Activated CD8-positive, alpha-beta memory T cell treated with anti-CD3 and anti-CD28 coated beads for 4 hours (primary cell): ENCODE data around the gene PIGS.
"Not testable (repeated sequence)": the region's sequence is repeated elsewhere in the genome, so short reads cannot be mapped to it uniquely, and the experiment has no call there.

Source experiments
- DNase-seq, 2 donors: peaks; one replicate each; pipeline ENCODE4 v3.0.0-alpha.2; 2020; ENCODE audit warnings: low read depth in 2 of 2

Gene PIGS

DNA sequence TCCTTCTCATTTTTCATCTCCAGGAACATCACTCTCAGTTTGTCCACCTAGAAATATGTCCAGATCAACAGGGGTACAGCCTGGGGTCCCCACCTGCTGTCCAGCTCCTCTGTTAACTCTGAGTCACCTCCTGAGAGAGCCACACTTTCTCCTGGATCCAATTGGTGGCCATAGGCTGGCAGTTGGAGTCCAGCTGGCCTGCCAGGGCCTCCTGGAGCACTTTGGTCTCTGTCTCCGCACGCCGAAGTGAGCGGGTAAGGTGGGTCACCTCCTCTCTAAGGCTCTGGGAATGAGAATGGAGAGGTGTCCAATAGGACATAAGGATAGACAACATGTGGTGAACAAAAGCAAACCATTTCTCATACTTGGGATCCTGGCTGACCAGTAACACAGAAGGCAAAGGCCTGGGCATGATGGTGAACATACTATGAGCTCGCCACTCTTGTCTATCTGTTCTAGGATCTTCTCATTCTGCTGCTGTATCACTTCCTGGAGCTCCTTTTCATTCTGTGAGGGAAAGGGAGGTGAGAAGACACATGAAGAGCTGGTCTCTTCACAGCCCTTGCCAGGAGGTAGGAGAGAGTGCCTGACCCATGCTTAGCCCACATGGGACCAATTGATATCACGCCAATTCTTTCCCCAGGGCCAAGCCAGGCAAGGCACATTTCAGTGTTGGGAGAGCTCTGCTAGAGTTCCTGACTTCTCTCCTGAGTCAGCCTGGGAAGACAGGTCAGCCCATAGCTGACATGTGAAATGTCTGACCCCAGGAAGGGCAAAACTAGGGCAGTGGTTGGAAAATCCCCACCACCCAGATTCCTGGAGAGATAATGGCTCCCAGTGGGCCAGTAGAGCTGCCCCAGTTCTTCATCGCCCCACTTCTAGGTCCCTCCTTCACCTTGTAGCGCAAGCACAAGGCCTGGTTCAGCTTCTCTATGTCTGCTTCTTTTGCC, 7.2 kb upstream of the PIGS start:
- DNase-seq = no peak

DNA sequence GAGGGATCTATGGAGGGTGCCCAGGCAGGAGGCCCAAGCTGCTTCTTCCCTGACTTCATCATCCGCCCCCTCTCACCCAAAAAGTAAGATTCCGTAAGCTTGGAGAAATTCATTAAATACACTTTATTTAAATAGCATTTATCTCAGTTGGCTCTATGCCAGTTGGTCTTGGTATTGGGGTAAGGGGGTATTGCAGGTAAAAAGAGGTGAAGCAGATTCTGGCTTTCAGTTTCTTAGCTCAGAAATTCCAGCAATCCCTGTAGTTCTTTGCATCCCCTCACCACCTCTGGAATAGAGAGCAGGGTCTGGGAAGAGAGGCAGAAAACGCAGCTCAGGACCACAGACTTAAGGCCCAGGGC, 6.1 kb upstream of the PIGS start:
- no peak for DNase-seq

DNA sequence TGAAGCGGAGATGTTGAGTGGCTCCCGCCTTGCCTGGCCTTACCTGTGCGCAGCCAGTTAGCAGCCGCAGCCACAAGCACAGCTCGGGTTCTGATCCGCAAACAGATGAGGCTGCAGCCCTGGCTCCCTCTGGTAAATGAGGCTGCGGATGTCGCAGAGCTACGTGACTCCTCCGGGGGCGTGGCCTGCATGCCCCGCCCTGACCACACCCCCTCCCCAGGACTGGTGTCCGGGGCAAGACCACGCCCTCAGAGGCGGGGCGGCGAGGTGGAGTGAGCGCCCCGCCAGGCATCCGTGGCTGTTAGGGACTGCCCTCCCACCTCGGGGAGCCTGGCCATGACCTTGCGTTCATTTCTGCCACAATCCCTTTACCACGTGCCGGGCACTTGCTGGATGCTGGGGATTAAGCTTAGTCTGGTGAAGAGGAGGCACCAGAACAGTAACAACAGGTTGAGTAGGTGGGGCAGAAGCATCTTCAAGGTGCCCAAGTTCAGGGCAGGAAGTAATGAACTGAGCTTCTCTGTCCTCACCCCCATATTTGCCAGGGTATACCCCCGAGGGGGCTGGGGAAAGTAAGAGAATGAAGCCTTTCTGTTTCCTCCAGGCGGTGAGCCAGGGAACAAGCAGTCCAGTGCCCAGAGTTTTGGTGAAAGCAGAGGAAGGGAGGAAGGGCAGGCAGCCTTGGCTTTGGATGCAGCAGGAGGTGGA, 5.6 kb upstream of the PIGS start, which contains the start of gene ALDOC:
Gene ALDOC, minus strand, starts transcription at position 138 of the 708 bp plus-strand sequence. CDS start 1,363 bp downstream, outside the sequence.
- peak; percentile 93 to 96 for DNase-seq

DNA sequence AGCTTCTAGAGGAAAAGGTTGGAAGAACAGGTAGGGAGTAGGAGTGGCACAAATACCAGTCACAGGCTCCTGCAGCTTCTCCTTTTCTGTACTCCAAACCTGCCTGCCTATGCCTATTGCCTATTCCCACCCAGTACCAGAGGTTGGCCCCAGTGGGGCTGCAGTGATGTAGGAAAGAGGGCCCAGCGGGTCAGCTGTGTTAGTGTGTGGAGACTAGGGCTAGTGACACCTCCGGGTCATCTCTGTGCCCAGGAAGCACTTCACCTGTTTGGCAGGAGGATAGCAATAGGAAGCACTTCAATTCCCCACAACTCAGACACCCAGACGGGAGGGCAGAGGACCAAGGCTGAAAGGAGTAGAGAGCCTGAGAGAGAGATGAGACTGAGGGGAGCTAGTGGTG, 4.7 kb upstream of the PIGS start:
- not testable (repeated sequence) for DNase-seq

DNA sequence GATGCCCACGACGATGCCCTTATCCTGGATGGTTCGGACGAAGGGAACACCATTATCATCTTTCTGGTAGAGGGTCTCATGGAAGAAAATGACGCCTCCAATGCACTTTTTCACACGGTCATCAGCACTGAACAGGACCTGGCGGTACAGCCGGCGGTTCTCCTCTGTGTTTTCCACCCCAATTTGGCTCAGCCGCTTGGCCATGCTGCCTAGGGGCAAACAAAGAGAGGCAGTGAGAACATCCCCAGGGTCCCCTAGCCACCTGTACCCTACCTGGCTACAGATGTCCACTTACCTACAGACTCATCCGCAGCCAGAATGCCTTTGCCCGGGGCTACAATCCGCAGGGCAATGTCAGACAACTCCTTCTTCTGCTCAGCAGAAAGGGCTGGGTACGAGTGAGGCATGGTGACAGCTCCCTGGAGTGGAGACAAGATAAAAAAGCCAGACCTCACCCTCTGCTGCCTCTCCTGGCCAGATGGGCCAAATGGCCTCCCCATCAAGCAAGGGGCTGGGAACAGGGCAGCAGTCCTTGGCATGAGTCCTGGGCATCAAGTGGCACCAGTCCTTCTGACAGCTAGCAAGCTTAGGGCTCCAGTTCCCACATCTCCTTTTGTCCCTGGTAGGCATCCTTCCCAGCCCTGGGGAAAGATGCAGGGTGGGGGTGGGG, 3.9 kb upstream of the PIGS start:
- no peak for DNase-seq

DNA sequence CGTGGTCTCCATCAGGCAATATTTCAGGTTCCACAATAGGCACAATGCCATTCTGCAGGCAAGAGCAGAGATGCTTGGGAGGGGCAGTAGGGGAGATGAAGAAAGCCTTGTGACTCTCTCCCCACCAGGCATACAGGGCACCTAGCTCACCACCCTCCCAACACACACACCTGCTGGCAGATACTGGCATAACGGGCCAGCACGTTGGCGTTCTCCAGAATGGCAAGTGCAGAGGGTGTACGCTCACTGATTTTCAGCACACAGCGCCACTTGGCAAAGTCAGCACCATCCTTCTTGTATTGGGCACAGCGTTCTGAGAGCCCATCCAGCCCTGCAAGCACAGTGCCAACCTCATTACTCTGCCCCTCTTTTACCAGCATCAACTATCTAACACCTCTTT, 3.2 kb upstream of the PIGS start:
- DNase-seq = no peak

DNA sequence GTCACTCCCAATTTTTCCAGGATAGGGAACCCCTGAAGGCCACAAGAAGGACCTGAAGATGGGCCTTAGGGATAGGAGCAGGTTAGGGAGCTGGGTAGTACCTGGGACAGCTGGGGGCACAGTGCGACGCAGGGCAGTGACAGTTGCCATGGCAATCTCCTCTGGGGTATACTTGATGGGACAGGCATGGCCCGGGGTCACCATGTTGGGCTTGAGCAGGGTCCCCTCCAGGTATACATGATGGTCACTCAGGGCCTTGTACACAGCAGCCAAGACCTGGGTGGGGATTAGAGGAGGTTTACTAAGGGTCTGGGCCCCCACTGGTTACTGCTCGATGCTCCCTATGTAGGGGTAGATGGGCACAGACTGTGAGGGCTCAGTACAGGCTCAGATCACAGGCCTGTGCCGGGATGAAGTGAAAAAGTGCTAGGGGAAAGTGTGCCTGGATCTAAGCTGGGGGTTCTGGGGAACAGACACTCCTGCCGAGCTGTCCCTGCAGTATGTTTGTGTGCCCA, 2.7 kb upstream of the PIGS start:
- no peak for DNase-seq

DNA sequence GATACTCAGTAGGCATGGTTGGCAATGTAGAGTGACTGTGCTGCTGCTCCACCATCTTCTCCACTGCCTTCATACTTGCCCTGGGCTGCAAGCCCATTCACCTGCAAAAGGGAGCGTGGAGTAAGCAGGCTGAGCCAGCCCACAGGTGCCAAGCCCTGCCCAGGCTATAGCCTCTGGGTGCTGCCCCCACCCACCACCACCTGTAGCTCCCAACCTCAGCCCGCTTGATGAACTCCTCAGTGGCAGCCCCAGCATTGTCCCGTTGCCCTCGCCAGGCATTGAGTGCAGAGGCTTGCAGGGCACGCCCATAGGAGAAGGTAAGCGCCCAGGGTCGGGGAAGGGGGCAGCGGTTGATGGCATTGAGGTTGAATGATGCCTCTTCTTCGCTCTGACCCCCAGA, 2.2 kb upstream of the PIGS start:
- no peak for DNase-seq

DNA sequence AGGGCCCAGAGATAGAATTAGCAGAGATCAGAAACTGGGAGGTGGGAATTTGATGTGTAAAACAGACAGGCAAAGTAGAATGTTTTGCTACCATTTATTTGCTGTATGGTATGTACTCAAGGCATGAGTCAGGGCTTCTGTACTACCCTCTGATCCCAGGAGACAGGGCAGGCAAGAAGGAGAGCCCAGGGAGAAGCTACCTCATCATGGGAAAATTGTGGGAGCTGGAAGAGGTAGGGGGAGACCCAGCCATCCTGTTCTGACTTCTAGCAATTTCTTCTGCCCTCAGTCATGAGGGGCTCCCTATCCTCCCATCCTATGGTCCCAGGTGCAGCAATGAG, 1.7 kb upstream of the PIGS start:
- no peak for DNase-seq

DNA sequence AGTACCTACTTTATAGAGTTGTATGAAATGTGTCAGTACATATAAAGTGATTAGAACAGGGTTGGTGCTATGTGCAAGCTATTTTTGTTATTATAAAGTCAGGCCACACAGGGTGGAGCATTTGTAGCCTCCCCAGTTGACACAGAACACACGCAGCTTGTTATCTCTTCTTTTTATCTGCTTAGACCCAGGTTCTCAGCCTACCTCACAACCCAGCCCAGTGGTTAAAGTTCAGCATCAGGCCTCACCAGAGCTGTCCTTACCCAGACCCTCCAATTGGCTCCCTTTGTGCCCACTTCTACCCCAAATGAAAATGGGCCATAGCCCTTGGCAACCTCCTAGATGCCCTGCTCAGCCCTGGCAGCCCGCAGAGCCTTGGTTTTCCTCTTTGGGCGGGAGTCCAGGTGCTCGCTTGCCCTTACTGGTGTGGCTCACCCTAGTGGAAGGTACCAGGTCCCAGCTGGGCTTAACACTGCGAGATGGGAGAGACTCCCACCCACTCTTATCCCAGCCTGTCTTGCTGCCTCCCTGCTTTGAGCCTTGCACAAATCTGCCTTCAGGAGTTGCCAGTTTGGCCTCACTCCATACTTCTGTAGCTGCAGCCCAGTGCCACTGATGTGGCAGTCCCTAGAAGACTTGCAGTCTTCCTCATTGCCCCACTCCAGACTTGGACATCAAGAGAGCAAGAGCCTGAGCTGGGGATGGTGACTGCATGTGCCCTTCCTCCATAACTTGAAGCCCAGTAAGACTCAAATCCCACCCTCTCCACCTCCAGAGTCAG, 1.1 kb upstream of the PIGS start:
- DNase-seq = no peak

DNA sequence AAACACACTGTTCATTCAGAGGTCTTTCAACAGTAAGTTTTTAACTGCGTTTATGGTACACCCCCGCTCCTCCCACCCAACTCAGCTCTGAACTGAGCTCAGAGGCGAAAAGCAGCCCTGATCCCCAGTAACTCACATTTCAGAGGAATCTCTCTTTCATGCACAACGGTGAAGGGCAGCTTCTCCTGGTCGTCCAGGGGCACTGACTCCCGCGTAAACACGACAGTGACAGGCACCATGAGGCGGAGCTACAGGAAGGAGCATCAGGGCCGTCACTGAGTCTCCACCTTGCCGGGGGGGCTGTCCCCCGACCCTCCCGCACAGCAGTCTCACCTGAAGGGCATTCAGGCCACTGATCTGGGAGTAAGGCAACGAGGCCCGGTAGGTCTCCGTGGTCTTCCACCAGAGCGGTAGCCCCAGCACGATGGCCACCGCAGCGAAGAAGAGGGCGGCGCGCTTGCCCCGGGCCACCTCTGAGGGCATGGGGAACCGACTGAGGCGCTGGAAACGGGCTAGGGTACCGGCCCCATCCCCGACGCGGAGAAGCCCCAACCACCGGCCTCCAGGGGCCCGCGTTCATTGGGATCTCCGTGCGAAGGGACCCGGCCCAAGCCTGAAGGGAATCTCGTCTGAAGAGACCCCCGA, 486 bp downstream of the PIGS start:
- DNase-seq = peak in 1 of 2 donors; percentile 29

DNA sequence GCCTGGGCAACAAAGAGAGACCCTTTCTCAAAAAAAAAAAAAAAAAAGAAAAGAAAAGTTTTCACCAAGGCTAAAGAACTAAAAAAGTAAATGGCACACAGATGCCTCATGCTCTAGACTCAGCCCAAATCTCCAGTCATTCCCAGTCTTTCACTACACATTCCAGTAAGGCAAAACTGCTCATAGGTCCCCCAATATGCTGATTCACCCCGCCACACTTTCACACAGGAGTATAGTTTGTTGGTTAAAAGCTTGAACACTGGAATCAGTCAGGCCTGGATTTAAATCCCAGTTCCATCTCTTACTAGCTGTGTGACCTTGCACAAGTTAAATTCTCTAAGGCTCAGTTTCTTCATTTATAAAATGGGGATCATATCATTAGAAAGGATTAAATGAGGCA, 1.9 kb downstream of the PIGS start:
- no peak for DNase-seq

DNA sequence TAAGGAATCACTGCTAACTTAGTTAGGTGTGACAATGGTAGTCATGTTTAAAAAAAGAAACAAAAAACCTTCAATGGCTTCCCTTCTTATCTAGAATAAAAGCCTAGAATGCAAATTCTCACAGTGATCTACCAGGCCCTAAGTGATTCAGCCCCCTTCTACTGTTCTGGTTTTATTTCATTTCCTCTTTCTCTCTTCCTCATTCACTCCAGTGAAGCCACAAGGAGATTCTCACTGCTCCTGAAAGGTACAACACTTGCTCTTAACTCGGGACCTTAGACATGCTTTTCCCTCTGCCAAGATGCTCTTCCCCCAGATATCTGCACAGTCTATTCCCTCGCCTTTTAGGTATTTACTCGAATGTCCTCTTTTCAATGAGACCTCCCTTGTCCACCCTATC, 3.7 kb downstream of the PIGS start:
- no peak for DNase-seq

DNA sequence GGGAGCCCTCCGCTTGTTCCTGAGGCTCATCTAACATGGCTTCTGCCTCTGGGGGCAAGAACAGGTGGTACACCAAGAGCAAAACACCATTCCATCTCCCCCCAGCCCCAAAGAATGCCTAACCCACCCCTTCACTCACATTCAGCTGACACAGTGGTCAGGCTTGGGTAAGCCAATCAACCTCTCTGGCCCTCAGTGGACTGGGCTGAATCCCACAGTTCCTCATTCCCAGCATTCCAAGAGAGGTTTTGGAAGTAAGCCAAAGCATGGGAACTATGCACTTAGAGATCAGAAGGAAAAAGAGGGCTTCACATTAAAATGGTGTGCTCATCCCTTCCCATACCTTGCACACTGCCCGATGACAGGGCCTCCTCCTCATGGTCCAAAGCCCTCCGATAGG, 7.8 kb downstream of the PIGS start:
- DNase-seq = no peak

DNA sequence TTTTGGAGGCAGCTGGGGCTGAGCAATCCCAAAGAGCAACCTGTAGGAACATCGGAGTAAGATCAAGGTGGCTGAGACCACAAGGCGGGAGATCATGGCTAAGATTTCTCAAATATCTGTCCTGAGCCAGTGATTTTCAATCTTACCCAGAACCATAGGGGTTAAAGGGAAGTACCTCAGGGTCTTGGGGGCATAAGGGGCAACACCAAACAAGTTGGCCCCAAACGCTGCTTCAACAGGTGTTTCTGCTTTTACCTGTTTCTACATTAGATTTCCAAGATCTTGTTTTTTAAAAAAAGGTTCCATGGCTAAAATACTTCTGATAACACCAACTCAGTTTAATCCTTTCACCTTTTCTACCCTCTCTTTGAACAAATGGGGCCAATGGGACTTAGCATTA, 16.3 kb downstream of the PIGS start:
- no peak for DNase-seq

DNA sequence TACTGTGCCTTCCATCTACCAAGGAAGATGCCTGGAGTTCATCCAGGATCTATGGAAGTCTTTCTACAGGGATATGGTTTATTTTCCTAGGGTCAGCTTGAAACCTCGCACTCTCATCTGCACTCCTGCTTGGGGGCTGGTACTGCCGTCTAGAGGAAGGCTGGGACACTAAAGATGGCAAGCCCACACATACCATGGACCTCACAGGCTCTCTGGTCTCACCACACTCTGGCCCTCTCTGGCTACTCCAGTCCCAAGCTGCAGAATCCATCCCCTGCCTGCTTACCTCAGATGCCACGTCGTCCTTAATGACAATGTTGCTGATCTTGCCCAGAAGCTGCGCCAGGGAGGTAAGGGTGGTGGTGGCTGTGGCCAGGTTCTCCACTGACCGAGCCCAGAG, 16.8 kb downstream of the PIGS start:
- no peak for DNase-seq

DNA sequence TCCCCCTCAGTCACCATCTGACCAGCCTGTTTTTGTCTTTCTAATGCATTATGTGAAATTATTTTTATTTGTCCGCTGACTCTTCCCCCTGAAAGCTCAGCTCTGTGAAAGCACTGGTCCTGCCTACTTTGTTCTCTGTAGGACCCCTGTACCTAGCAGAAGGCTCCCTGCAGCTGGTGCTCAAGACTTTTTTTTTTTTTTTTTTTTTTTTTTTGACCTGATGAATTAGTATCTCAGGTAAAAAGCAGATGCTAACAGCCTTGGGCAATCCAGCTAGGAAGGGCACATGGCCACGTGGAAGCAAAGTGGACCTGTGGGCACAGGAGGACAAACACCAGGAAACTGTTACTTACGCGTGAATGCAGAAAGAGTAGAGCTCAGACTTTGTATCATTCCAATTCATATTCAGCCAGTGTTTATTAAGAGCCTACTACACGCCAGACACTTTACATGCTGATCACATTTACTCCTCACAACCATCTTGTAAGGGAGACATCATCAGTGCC, 18.3 kb downstream of the PIGS start:
- no peak for DNase-seq

DNA sequence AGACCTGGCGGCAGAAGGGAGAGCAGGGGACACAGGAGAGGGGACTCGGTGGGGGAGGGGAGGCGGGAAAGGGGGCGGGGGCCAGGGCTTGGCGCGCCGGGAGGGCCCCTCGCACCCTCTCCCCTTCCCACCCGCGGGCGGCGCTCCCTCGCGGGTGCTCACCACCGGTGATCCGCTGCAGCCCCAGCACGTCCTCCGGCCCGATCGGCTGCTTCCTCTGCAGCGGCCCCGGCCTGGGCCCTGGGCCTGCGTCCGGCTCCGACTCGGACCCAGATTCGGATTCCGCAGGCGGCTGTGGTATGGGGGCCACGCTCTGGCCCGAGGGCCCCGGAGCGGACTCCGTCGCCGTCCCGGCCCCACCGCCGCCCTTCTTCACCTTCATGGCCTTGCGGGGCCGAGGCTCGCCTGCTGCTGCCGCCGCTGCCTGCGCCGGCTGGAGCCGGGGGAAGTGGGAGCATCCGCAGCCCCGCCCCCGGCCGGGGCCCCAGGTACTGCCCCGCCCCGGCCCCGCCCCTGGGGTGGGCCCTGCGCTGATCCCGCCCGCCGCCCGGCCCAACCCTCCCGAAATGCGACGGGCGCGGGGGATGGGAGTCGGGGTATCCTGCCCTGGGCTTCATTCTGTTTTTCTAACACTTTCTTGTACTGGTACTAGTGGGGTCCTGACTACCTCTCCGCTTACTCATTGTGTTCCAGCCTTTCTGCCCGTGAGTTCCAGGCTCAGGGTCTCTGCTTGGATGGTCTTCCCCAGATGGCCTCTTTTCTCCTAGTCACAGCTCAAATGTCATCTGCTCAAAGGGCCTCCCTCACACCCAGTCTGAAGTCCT, 18.9 kb downstream of the PIGS start, which contains the start of gene UNC119:
Gene UNC119, minus strand, starts transcription at position 449 of the 824 bp plus-strand sequence. Its CDS starts 67 bp downstream, at position 382.
- DNase-seq = peak; percentile 42 to 54

DNA sequence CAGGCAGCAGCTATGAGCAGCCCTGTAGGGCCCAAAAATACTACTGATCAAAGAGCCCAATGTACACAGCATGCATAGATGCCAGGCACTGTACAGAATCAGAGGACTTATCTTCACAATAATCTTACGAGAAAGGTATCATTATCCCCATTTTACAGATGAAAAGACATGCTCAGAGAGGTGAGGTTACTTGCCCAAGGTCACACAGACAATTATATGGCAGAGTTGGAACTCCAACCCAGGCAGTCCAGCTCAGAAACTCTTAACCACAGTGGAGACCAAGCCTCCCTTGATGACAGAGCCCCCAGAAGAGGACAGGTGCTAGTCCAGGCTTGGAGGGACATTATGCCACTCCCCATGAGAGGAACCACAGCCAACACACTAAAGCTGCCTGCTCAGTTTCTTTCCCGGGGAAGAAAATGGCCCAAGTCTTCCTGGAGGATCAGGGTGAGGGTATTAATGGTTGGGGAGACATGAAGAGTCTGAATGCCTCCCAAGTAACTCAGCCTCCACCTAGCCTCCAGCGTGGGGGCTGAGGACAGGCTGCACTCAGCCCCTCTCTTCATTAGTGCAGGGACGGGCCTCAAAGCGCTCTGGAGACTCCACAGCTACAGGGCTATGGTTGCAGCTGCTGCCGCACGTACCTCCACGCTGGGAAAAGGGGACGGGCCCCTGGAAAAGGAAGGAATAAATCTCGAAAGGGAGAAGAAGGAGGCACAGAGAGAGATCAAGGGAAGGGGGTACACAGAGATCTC, 19.7 kb downstream of the PIGS start:
- DNase-seq = no peak
